ES-I3 (cell line): ENCODE results near the gene DSCAM.

Source experiments
- H3K36me3 ChIP-seq: 2 replicates; pipeline ENCODE4 v1.6.1; 2013; ENCODE audit warnings: mild to moderate bottlenecking, low read length, control low read depth, moderate library complexity; ENCODE audit not compliant: insufficient read depth
- H3K4me1 ChIP-seq: 2 replicates; pipeline ENCODE4 v1.6.1; 2013; ENCODE audit warnings: mild to moderate bottlenecking, control low read depth, low read length; ENCODE audit not compliant: insufficient read depth
- H3K9ac ChIP-seq: 2 replicates; pipeline ENCODE4 v1.6.1; 2013; ENCODE audit warnings: low read depth, mild to moderate bottlenecking, low read length, moderate library complexity
- H3K9me3 ChIP-seq: 2 replicates; pipeline ENCODE4 v1.6.1; 2013; ENCODE audit warnings: mild to moderate bottlenecking, low read length, moderate library complexity; ENCODE audit not compliant: control insufficient read depth, insufficient read depth

DSCAM gene

DNA sequence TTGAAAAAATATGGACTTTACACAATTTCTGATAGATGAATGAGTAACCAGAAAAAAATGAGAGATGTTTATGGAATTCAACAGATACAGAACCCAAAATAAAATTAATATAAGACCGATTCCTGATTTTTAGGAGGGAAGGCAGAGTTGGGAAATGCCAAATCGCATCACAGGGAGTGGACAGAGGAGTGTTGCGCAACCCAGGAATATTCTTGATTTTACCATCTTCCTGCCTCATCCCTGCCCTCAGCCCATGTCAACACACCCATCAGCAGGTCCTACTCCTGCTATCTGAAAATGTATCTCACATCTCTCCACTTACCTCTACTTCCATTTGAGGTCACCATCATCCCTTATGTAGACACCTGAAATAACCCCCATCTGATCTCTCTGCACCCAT is 221.0 kb downstream of the DSCAM start:
- H3K9ac ChIP-seq = no peak overlapping the region
- no peaks in the 10 kb centered on the region for H3K9me3 ChIP-seq
- H3K4me1 ChIP-seq = peaks cover 24% of the 10 kb centered on the region
- no peaks in the 10 kb centered on the region; the same call in 1 of the 2 replicates for H3K36me3 ChIP-seq

DNA sequence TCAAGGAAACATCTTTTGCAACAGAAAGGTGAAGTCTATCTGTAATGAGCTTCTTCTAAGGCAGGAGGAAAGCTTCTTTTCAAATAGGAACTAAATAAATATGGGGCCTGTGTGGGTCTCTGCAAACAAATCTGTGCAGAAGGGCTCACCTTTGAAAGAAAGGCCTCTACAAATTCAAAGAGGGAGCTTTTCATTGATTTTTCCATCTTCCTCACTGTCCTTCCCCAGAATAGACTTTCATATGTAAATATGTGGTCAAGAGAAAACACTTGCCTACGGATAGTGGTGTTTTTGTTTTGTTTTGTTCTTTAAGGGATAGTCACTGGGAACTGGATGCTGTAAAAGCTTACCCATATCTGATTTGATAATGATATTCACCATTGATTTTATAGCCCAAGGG is 223.4 kb downstream of the DSCAM start:
- Histone ChIP-seq H3K9me3 (no peaks in the 10 kb centered on the region), H3K9ac (no peak overlapping the region), H3K36me3 (no peaks in the 10 kb centered on the region; the same call in 1 of the 2 replicates), H3K4me1 (peaks cover 24% of the 10 kb centered on the region)

DNA sequence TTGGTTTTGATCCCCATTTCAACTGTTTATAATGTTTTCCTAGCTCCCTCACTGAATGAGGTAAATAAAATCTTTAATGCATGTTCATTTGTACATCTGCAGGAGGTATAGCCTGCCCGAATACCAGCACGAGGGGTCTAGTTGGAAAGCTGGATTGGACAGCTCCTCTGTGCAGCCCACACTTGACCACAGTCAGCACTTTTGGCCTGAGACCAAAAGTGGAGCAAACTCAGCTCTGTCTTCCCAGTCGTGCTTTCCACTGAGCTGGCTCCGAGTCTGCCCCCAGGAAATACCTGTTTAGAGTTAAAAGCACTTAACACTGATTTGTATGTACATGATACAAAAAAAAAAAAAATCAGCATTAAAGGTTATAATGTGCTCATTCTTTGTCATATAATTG is 224.4 kb downstream of the DSCAM start:
- no peaks in the 10 kb centered on the region for H3K9me3 ChIP-seq
- no peaks in the 10 kb centered on the region for H3K36me3 ChIP-seq
- H3K9ac ChIP-seq = no peak overlapping the region
- peaks cover 24% of the 10 kb centered on the region for H3K4me1 ChIP-seq

DNA sequence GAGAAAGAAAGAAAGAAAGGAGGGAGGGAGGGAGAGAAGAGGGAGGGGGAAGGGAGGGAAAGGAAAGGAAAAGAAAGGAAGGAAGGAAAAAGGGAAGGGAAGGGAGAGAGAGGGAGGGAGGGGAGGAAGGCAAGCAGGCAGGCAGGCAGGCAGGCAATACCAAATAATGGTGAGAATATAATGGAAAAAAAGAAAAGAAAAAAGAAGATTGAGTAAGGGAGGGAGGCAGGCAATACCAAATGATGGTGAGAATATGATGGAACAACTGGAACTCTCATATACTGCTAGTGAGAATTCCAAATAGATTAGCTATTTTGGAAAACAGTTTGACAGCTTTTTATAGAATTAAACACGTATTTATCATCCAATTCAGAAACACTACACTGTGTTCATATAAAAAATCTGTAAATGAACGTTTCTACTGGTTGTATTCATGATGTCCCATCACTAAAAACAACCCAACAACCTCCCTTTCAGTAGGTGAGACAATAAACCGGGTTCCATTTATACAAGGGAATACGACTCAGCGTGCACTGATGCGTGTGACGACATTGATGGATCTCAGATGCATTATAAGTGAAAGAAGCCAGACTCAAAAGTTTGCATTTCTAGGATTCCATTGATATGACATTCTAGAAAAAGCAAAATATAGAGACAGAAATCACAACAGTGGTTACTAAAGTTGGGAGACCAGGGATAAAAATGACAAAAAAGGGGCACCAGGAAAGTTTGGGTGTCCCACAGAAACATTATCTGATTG is 226.4 kb downstream of the DSCAM start:
- Histone ChIP-seq H3K4me1 (peaks cover 24% of the 10 kb centered on the region), H3K36me3 (no peaks in the 10 kb centered on the region), H3K9me3 (no peaks in the 10 kb centered on the region), H3K9ac (no peak overlapping the region)

- Histone ChIP-seq H3K36me3 (no peaks in the 10 kb centered on the region), H3K9me3 (no peaks in the 10 kb centered on the region), H3K9ac (no peak overlapping the region), H3K4me1 (peaks cover 13% of the 10 kb centered on the region)
These were observed 228.6 kb downstream of the DSCAM start for GRCh38 chr21:40618191-40618973.

GRCh38 chr21:40616377-40616704 is 230.6 kb downstream of the DSCAM start:
- H3K9ac ChIP-seq = no peak overlapping the region
- H3K36me3 ChIP-seq = no peaks in the 10 kb centered on the region
- no peaks in the 10 kb centered on the region for H3K9me3 ChIP-seq
- no peaks in the 10 kb centered on the region for H3K4me1 ChIP-seq

DNA sequence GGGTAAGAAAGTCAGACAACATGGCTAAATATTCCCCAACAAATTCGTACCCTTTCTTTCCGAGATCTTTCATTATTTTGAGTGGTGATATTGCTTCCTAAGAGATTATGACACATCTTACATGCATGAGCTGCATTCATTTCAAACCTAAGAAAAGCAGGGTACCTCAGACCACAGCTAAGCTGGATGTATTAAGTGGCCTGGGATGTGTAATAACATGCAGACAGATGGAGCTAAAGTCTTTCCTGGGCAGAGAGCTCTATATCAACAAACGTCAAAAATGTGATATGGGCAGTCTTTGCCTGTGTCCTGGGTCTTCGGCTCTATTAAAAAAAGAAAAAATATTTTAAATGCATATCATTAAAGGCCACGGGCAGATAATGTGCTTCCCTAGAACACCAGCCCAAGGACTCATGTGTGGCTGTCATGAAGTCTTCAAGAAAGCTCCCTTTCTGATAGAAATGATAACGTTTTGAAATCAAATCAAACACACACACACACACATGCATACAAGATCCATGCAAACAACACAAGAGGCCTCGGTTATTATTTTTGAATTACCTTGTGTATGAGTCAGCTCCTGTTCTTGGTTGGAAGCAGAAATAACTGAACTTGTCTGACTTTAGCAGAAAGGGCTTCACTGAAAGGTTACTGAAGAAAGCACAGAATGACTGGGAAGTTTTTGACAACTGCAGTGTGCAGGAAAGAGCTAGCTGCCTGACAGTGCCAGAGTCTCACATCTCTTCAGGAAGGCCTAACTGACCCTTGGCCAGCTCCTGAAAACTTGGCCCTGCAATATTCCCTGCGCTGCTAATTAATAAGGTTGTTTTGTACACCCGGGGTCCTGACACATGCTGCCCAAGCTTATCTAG is 231.2 kb downstream of the DSCAM start:
- Histone ChIP-seq H3K36me3 (no peaks in the 10 kb centered on the region), H3K9ac (no peak overlapping the region), H3K9me3 (no peaks in the 10 kb centered on the region), H3K4me1 (no peaks in the 10 kb centered on the region)

- Histone ChIP-seq H3K4me1 (no peaks in the 10 kb centered on the region), H3K9ac (no peak overlapping the region), H3K9me3 (no peaks in the 10 kb centered on the region), H3K36me3 (no peaks in the 10 kb centered on the region)
These were observed 233.4 kb downstream of the DSCAM start for GRCh38 chr21:40613546-40614030.

DNA sequence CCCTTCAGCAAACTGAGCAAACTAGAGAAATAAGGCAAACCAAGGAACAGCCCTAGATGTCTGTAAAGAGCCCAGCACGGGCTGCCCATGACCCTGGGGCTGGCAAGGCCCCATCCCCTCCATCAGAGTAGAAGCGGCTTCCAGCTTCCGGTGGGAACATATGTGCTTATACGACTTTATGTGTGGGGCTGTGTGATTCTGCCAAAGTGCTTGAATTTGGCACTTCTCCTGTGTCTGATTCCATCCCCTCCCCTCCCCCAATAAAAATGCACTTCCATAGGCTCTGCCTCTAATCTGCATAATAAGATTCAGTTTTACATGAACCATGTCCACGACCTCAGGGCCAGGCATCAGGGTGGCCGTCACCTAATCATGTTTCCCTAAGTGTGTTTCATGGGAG is 236.6 kb downstream of the DSCAM start:
- Histone ChIP-seq H3K36me3 (no peaks in the 10 kb centered on the region), H3K9me3 (peaks cover 7% of the 10 kb centered on the region; the same call in 1 of the 2 replicates), H3K4me1 (no peaks in the 10 kb centered on the region), H3K9ac (no peak overlapping the region)

- H3K4me1 ChIP-seq = no peaks in the 10 kb centered on the region
- H3K9ac ChIP-seq = no peak overlapping the region
- H3K9me3 ChIP-seq = peaks cover 11% of the 10 kb centered on the region; the same call in 1 of the 2 replicates
- H3K36me3 ChIP-seq = no peaks in the 10 kb centered on the region
These were observed 240.6 kb downstream of the DSCAM start for GRCh38 chr21:40606341-40606740.

DNA sequence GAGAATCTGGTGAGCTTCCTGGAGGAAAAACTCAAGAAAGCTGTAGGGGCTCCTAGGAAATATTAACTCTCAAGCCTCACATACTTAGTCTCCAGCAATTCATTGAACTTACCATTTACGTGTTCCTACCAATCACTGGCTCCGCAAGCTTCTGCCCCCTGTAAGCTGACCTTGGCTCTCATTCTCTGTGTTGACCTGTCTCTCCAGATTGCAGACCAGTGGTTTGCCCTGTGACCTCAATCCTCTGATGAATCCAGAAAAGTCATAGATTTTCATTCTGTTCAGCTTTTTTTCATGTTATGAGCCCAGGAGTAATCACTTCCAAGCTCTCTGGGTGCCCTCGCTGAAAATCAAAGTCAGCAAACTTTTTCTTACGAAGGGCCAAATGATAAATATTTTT is 241.9 kb downstream of the DSCAM start:
- Histone ChIP-seq H3K9me3 (peaks cover 11% of the 10 kb centered on the region; the same call in 1 of the 2 replicates), H3K4me1 (no peaks in the 10 kb centered on the region), H3K9ac (no peak overlapping the region), H3K36me3 (no peaks in the 10 kb centered on the region)

GRCh38 chr21:40603774-40604173 is 243.2 kb downstream of the DSCAM start:
- no peaks in the 10 kb centered on the region for H3K4me1 ChIP-seq
- H3K36me3 ChIP-seq = no peaks in the 10 kb centered on the region
- H3K9ac ChIP-seq = no peak overlapping the region
- H3K9me3 ChIP-seq = peaks cover 11% of the 10 kb centered on the region

DNA sequence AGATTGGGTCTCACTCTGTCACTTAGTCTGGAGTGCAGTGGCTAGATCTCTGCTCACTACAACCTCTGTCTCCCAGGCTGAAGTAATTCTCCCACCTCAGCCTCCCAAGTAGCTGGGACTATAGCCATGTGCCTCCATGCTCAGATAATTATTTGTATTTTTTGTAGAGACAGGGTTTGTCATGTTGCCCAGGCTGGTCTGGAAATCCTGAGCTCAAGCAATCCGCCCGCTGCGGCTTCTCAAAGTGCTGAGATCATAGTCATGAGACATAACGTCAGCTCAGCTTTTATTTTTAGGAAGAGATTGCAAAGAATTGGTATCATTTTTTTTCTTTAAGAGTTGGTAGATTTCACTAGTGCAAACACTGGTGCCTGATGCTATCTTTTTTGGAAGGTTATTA is 244.9 kb downstream of the DSCAM start:
- Histone ChIP-seq H3K36me3 (no peaks in the 10 kb centered on the region), H3K9me3 (peaks cover 11% of the 10 kb centered on the region), H3K9ac (no peak overlapping the region), H3K4me1 (no peaks in the 10 kb centered on the region)

- Histone ChIP-seq H3K9me3 (no peaks in the 10 kb centered on the region; the same call in 1 of the 2 replicates), H3K36me3 (no peaks in the 10 kb centered on the region), H3K4me1 (no peaks in the 10 kb centered on the region), H3K9ac (no peak overlapping the region)
These were observed 251.2 kb downstream of the DSCAM start for GRCh38 chr21:40595806-40596205.
